Activated CD8-positive, alpha-beta memory T cell treated with anti-CD3 and anti-CD28 coated beads for 1 hour (primary cell): ENCODE data around the gene IQGAP2.
"Not testable (repeated sequence)": the region's sequence is repeated elsewhere in the genome, so short reads cannot be mapped to it uniquely, and the experiment has no call there.

ENCODE experiments used
- DNase-seq, 2 donors: peaks; one replicate each; pipeline ENCODE4 v3.0.0-alpha.2; 2020; ENCODE audit warnings: low read depth in 1 of 2; ENCODE audit errors: extremely low read depth in 1 of 2

IQGAP2 gene

GRCh38 chr5:76408104-76408654 lies 5.1 kb downstream of the IQGAP2 start:
- DNase-seq, result no peak

DNA sequence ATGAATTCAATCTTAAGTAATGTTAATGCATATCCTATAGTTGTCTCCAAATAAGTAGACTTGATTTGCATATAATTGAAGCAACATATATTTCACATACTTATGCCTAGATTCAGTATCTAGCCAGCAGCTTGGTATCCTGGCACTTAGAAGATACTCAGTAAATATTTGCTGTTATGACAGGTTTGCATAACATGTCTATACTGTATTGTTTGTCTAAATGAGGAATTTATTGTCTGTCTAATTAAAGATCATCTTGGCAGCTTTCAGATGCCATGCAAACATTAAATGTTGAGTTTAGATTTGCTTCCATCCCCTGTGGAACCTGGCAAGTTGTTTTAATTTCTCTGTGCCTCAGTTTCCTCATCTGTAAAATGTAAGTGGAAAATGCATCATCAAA lies 9.4 kb downstream of the IQGAP2 start:
- no peak for DNase-seq

- no peak for DNase-seq
Observed at GRCh38 chr5:76413746-76414145, 10.7 kb downstream of the IQGAP2 start.

GRCh38 chr5:76414788-76415187 lies 11.7 kb downstream of the IQGAP2 start:
- no peak for DNase-seq

DNA sequence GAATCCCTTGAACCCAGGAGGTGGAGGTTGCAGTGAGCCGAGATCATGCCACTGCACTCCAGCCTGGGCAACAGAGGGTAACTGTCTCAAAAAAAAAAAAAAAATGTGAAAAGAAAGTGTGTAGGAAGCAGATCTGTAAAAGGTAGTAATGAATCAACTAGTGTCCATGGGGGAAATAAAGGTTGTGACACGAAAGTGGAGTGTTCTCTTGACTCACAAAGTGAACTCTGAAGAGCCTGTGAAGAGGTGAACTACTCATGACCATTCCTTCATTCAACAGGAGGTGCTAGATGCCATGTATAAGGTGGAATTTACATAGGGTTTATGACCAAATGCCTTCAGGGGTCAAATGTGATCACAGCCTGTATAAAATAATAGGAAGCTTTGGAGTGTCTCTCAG lies 12.8 kb downstream of the IQGAP2 start:
- DNase-seq, result no peak

DNA sequence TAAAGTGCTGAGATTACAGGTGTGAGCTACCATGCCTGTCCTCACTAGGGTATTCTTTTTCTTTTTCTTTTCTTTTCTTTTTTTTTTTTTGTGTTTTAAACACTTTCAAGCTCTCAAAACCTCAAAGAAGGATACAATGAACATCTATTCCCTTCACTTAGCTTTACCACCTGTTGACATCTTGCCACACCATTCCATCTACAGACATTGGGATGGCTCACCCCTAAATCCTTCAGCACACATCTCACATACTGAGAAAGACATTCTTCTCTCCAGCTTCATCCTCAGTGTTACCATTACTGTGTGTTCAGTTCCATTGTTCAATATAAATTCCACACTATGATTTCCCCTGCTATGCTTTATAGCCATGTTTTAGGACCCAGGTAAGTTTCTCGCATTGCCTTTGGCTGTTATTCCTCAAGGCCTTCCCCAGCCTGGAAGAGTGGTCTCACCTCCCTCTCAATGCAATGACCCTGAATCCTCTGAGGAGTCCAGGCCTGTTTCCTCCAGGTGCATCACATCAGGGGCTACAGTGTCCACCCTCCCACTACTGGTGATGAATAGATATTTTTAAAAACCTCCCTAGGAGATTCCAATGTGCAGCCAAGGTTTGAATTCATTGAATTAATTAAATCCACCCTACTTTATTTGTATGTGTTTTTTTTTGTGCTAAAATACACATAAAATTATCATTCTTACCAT lies 16.7 kb downstream of the IQGAP2 start:
- no peak for DNase-seq

DNA sequence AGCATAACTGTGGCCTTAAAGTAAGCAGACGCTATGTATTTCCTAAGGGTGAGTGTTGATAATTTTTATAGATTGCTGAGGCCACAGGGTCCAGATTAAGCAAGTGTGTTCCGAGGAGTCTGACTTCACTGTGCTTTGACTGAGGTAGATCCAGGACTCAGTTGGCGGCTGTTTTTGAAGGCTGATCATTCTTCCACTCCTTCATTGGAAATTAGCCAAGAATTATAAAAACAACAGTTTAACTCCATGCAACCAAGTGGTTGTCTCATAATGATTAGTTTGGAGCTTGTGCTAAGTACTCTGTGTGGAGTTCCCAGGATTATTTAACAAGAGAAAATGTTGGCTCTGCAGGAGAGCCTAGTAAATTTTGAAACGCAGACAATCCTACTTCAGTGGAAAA lies 19.1 kb downstream of the IQGAP2 start:
- no peak for DNase-seq

DNA sequence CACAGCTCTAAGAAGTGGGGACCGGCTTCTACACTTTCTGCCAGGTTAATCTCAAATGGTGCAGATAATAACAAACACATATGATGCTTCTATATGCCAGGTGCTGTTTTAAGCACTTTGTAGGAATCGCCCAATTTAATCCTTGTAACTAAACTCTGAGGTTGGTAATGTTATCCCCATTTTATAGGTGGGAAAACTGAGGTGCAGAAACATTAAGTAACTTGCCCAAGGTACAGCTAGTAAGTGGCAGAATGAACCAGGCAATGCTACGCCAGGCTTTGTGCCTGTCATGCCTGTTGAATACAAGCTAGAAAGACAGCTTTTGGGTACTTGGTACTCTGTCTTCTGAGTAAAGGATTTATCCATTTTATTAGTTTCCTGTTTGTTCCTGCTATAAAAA lies 19.7 kb downstream of the IQGAP2 start:
- DNase-seq, result no peak

GRCh38 chr5:76425146-76425545 lies 22.1 kb downstream of the IQGAP2 start:
- DNase-seq, result no peak

- DNase-seq, result no peak
Observed at GRCh38 chr5:76425928-76426804, 23.1 kb downstream of the IQGAP2 start.

- DNase-seq, result no peak
Observed at GRCh38 chr5:76427206-76428140, 24.4 kb downstream of the IQGAP2 start.

- not testable (repeated sequence) for DNase-seq
Observed at GRCh38 chr5:76428550-76428949, 25.5 kb downstream of the IQGAP2 start.

- no peak for DNase-seq
Observed at GRCh38 chr5:76433261-76433660, 30.2 kb downstream of the IQGAP2 start.

DNA sequence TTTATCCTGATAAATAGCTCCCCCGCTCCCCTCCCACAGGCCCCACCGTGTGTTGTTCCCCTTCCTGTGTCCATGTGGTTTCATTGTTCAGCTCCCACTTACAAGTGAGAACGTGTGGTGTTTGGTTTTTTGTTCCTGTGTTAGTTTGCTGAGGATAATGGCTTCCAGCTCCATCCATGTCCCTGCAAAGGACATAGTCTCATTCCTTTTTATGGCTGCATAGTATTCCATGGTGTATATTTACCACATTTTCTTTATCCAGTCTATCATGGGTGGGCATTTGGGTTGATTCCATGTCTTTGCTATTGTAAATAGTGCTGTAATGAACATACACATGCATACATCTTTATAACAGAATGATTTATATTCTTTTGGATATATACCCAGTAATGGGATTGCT lies 34.4 kb downstream of the IQGAP2 start:
- DNase-seq, result not testable (repeated sequence)

DNA sequence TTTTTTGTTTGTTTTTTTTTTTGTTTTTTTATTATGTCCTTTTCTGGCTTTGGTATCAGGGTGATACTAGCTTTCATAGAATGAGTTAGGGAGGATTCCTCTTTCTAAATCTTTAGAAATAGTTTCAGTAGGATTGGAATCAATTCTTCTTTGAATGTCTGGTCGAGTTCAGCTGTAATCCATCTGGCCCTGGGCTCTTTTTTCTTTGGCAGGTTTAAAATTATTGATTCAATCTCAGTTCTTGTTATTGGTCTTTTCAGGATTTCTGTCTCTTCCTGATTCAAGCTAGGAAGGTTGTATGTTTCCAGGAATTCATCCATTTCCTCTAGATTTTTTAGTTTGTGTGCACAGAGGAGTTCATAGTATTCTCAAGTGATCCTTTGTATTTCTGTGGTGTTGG lies 34.9 kb downstream of the IQGAP2 start:
- DNase-seq, result no peak

GRCh38 chr5:76439201-76439600 lies 36.1 kb downstream of the IQGAP2 start:
- DNase-seq, result no peak

DNA sequence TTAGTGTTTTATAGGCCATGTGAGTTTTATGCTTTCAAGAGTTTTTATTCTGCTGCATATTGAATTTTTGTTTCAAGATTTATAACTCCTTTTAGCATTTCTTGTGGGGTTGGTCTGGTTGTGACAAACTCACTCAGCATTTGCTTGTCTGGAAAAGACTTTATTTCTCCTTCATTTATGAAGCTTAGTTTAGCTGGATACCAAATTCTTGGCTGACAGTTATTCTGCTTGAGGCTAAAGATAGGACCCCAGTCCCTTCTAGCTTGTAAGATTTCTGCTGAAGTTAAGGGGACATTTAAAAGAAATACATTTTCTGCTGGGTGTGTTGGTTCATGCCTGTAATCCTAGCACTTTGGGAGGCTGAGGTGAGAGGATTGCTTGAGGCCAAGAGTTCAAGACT lies 36.8 kb downstream of the IQGAP2 start:
- DNase-seq, result no peak

GRCh38 chr5:76441101-76441500 lies 38.0 kb downstream of the IQGAP2 start:
- DNase-seq, result no peak

- no peak for DNase-seq
Observed at GRCh38 chr5:76441890-76442673, 39.0 kb downstream of the IQGAP2 start.
